Cardiac fibroblast (primary cell): ENCODE measurements around the gene ABI2.

Experiments
- DNase-seq, 2 donors: peaks; one replicate each; pipeline versions ENCODE4 v3.0.0 to v3.0.0-alpha.2; 2010; ENCODE audit warnings: low read depth in 2 of 2
- H3K4me3 ChIP-seq, 2 donors: replicated peaks in 1 of 2; 1 replicate in 1 of 2; 2 replicates in 1 of 2; pipeline ENCODE4 v1.5.1; 2011; ENCODE audit warnings: low read depth in 2 of 2, low read length in 2 of 2, mild to moderate bottlenecking in 2 of 2, moderate library complexity in 1 of 2
- TF ChIP-seq, protein P1 (sequence below): IDR thresholded peaks from one replicate; pipeline ENCODE4 v1.5.1; 2011; ENCODE audit warnings: low read depth, mild to moderate bottlenecking, low read length, inconsistent platforms

ABI2 gene

GRCh38 chr2:203450561-203450960 lies 122.4 kb downstream of the ABI2 start:
- DNase-seq, result no peak
- H3K4me3 ChIP-seq, result no peak overlapping the region
- TF ChIP-seq, protein P1, sequence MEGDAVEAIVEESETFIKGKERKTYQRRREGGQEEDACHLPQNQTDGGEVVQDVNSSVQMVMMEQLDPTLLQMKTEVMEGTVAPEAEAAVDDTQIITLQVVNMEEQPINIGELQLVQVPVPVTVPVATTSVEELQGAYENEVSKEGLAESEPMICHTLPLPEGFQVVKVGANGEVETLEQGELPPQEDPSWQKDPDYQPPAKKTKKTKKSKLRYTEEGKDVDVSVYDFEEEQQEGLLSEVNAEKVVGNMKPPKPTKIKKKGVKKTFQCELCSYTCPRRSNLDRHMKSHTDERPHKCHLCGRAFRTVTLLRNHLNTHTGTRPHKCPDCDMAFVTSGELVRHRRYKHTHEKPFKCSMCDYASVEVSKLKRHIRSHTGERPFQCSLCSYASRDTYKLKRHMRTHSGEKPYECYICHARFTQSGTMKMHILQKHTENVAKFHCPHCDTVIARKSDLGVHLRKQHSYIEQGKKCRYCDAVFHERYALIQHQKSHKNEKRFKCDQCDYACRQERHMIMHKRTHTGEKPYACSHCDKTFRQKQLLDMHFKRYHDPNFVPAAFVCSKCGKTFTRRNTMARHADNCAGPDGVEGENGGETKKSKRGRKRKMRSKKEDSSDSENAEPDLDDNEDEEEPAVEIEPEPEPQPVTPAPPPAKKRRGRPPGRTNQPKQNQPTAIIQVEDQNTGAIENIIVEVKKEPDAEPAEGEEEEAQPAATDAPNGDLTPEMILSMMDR, result no peak

GRCh38 chr2:203451011-203451410 lies 122.8 kb downstream of the ABI2 start:
- H3K4me3 ChIP-seq, result no peak overlapping the region
- TF ChIP-seq, protein P1, result no peak
- DNase-seq, result peak; percentile 23 to 39

DNA sequence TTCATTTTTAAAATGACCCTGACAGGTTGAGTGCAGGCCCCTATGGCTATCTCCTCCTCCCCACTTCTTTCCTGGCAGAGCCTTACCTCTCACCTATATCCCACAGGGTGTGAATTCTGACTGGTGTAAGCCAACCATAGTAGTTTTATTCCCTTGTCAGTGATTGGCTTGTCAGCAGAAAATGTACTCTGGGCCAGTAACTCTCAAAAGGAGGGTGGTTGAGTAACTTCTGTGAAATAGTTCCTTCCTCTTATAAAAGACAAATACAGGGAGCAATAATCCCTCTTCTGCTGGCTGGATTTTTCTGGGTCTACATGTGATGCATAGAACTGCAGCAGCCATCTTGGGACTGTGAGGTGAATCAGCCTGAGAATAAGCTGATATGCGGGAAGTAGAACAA lies 123.5 kb downstream of the ABI2 start:
- DNase-seq, result peak; percentile 36 to 41
- H3K4me3 ChIP-seq, result no peak overlapping the region
- TF ChIP-seq, protein P1, result no peak

DNA sequence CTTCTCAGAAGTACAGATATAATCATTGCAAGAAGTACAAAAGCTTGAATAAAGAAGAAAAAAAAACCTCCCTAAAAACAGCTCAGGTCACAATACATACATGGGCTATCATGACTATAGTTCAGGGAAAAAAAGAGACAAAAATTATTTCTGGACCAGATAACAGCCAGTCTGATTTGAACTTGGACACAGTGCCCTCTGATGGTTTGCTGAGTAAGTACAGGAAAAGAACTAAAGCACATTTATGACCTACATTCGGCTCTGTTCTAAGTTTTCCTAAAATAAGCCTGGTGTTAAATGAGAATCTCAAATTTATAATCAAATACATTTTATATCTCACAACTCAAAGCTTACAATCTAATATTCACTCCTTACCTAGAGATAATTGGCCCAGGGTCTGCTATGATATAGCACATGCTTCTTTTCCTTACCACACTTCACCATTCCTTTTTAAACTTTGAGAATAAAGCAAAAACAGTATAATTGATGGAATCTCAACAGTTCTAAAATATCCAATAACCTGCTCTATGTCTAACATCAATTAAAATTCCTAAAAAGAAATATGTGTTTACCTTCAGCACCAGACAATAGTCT lies 125.8 kb downstream of the ABI2 start:
- TF ChIP-seq, protein P1, result peak; percentile 59
- H3K4me3 ChIP-seq, result no peak overlapping the region
- DNase-seq, result peak; percentile 79 to 80

DNA sequence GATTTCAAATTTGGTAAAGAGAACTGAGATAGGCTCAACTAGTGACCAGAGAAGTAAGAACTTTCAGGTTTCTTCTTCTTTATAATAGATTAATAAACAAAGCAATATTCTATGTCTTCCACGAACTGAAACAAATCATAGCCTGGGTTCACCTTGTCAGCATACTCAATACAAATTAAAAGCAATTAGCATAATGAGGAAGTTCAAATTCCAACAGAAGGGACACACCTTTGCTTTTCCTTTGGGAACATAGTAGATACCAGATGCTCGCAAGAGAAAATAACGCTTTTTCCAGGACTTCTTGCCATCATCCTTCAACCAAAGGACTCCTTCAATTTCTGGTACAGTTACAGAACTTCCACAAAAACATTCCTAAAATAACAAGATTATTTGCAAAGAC lies 127.0 kb downstream of the ABI2 start:
- TF ChIP-seq, protein P1, result no peak
- H3K4me3 ChIP-seq, result no peak overlapping the region
- DNase-seq, result no peak

DNA sequence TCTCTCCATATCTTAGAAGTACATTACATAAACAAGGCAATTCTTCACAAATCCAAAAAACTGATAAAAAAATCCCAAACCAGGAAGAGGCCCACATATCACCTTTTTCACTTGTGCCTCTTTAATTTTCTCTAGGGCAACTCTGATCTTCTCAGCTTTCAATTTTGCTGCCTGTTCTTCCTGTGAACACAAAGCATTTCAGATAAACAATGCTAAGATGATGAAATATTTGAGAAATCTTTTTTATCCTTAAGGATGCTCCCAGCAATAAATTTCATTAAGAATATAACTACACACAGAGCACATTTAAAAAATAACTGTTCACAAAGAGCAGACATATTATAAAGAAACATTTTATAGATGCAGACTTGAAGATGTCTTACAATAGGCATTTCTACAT lies 133.6 kb downstream of the ABI2 start:
- TF ChIP-seq, protein P1, result no peak
- peak in 1 of 2 donors; percentile 50 for DNase-seq
- no peak overlapping the region for H3K4me3 ChIP-seq

DNA sequence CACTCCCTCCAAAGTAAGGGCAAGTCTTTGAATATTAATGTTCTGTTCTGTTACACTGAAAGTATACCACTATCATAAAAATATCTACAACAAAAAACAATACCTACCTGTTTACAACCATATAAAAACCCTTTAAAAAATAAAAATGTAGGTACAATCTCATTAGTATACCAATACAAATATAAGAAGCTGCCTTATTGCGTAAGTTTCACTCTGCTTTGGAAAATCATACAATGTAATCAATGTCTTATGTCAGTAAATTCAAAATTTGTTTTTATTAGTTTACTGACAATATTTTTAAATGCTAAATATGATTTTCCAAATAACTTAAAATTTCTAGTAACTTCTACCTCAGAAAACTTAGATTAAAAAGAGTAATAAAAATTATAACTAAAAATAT lies 134.1 kb downstream of the ABI2 start:
- TF ChIP-seq, protein P1, result no peak
- H3K4me3 ChIP-seq, result no peak overlapping the region
- no peak for DNase-seq
